Cardiac fibroblast (primary cell): ENCODE data around the gene FOXK2.

Source experiments
- DNase-seq, 2 donors: peaks; one replicate each; pipeline versions ENCODE4 v3.0.0 to v3.0.0-alpha.2; 2010; ENCODE audit warnings: low read depth in 2 of 2
- H3K4me3 ChIP-seq, 2 donors: replicated peaks in 1 of 2; 1 replicate in 1 of 2; 2 replicates in 1 of 2; pipeline ENCODE4 v1.5.1; 2011; ENCODE audit warnings: low read depth in 2 of 2, low read length in 2 of 2, mild to moderate bottlenecking in 2 of 2, moderate library complexity in 1 of 2
- CTCF ChIP-seq: IDR thresholded peaks from one replicate; pipeline ENCODE4 v1.5.1; 2011; ENCODE audit warnings: low read depth, mild to moderate bottlenecking, low read length, inconsistent platforms

The FOXK2 gene

GRCh38 chr17:82633343-82633742, 113.8 kb downstream of the FOXK2 start:
- no peak for TF ChIP-seq CTCF

GRCh38 chr17:82636626-82637598, 117.4 kb downstream of the FOXK2 start:
- no peak for TF ChIP-seq CTCF
- DNase-seq = no peak
- H3K4me3 ChIP-seq = no peak overlapping the region

More at GRCh38 chr17:82633343-82633742, 113.8 kb downstream of the FOXK2 start:
- DNase-seq = no peak
- H3K4me3 ChIP-seq = no peak overlapping the region

GRCh38 chr17:82638183-82638773, 118.7 kb downstream of the FOXK2 start:
- TF ChIP-seq CTCF = no peak
- H3K4me3 ChIP-seq = no peak overlapping the region
- no peak for DNase-seq

GRCh38 chr17:82639628-82640027, 120.1 kb downstream of the FOXK2 start:
- DNase-seq = no peak
- H3K4me3 ChIP-seq = no peak overlapping the region
- no peak for TF ChIP-seq CTCF

- no peak overlapping the region for H3K4me3 ChIP-seq
- DNase-seq = no peak
- no peak for TF ChIP-seq CTCF
Measured at GRCh38 chr17:82640036-82640435, 120.5 kb downstream of the FOXK2 start.

GRCh38 chr17:82642022-82642421, 122.5 kb downstream of the FOXK2 start:
- H3K4me3 ChIP-seq = no peak overlapping the region
- DNase-seq = no peak
- no peak for TF ChIP-seq CTCF
